Astrocyte of the cerebellum (primary cell): ENCODE data around the gene TMEM185A.
"Not testable (repeated sequence)": the region's sequence is repeated elsewhere in the genome, so short reads cannot be mapped to it uniquely, and the experiment has no call there.

Experiments used
- DNase-seq: peaks from one replicate; pipeline ENCODE4 v3.0.0-alpha.2; 2011; ENCODE audit warnings: low read depth
- H3K4me3 ChIP-seq: 2 replicates; pipeline ENCODE4 v1.5.1; 2011; ENCODE audit warnings: mild to moderate bottlenecking, low read depth, low read length, moderate library complexity
- in situ Hi-C: cut with HindIII; loops from 2 replicates; pipeline ENCODE4 v1.10.0; 2017; ENCODE audit warnings: low sequenced_read_pairs
- TF ChIP-seq, protein P1 (sequence below): IDR thresholded peaks from 2 replicates; pipeline ENCODE4 v1.5.1; 2012; ENCODE audit warnings: low read length, low read depth, moderate library complexity, mild to moderate bottlenecking; ENCODE audit errors: missing control alignments

Gene TMEM185A

DNA sequence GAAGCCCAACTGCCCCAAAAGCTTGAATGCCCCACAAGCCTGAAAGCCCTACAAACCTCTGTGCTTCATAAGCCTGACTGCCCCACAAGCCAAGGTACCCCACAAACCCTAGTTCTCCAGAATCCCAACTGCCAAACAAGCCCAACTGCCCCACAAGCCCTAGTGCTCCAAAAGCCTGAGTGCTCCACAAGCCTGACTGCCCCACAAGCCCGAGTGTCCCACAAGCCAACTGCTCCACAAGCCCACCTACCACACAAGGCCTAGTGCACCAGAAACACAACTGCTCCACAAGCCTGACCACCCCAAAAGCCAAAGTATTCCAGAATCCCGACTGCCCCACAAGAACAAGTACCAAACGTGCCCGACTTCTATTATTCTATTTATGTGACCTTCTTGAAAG, 68.2 kb downstream of the TMEM185A start:
- in situ Hi-C loops, result no loop called here
- H3K4me3 ChIP-seq, result no peak overlapping the region
- TF ChIP-seq, protein P1, sequence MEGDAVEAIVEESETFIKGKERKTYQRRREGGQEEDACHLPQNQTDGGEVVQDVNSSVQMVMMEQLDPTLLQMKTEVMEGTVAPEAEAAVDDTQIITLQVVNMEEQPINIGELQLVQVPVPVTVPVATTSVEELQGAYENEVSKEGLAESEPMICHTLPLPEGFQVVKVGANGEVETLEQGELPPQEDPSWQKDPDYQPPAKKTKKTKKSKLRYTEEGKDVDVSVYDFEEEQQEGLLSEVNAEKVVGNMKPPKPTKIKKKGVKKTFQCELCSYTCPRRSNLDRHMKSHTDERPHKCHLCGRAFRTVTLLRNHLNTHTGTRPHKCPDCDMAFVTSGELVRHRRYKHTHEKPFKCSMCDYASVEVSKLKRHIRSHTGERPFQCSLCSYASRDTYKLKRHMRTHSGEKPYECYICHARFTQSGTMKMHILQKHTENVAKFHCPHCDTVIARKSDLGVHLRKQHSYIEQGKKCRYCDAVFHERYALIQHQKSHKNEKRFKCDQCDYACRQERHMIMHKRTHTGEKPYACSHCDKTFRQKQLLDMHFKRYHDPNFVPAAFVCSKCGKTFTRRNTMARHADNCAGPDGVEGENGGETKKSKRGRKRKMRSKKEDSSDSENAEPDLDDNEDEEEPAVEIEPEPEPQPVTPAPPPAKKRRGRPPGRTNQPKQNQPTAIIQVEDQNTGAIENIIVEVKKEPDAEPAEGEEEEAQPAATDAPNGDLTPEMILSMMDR, result no peak
- no peak for DNase-seq

DNA sequence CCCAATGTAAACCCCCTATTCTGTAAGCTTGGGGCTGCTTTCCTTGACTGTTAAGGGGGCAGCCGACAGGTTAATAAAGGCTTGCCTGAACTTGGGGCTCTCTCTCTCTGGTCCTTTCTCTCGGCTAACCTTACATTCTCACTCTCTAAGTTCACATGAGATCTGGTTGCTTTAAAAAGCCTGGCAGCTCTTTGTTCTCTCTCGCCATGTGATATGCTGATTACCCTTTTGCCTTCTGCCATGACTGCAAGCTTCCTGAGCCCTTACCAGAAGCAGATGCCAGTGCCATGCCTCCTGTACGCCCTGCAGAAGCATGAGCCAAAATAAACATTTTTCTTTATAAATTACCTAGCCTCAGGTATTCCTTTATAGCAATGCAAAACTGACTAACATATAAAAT, 76.3 kb downstream of the TMEM185A start:
- DNase-seq, in situ Hi-C loops, H3K4me3 ChIP-seq: not testable (repeated sequence)

DNA sequence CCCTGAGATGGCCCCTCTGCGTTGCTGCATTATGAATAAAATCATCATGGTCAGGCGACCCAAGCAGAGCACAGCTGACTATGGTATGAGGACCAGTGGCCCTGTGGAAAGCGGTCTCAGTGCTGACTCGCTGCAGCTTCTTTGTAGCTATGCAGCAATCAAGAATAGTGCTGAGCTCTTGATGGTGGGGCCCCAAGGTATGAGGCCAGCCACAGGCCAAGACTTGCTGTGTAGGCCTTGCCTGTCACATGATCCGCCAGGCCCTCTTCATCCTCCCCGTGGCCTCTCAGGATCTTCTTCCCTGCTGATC, 79.7 kb downstream of the TMEM185A start:
- H3K4me3 ChIP-seq, in situ Hi-C loops, DNase-seq: not testable (repeated sequence)

DNA sequence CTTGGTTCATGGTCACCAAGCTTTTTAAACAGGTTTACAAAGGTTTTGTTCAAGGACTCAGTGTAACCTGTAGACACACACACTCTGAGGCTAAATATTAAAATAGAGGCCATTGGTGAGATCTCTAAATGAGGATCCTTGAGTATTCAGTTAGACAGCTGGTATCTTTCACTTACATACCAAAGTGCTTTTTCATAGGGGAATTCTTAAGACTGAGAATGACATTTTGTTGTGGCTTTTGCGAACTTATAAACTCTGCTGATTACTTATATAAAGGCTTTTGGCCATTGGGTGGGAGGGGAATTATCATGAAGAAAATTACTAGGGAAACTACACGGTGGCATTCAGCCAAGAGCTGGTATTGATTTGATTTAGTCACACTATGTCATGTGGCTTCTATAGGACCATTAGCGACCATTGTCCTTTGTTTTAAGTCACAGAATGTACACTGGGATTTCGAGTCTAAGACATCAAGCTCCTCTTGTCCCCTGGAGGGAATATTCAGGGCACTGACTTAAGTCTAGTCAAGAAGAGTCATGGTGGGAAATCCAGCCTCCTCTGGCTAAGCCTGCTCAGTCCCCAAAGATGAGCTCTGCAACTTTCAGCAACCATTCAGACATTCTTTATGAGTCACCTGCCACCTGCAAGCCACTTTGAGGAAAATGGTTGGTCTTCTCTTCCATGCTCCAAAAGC, 80.2 kb downstream of the TMEM185A start:
- DNase-seq, in situ Hi-C loops, H3K4me3 ChIP-seq: not testable (repeated sequence)

DNA sequence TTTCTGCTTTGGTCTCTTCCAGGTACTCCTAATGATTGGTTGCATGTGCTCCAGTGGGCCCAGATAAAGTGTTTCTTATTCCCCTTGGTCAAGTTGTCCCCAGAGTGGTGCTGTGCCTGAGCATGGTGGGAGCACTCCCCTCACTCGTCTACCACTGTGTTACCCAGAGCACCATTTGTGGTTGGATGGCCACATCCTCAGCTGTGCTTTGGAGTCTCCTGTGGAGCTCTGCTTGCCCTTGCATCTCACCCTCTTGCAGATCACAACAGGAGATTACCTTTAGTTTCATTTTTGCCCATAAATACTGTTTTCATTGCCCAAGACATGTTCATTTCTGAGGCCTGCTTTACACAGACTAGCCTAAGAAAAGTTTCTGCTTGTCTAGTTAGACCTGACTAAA, 81.1 kb downstream of the TMEM185A start:
- H3K4me3 ChIP-seq, in situ Hi-C loops, DNase-seq: not testable (repeated sequence)

DNA sequence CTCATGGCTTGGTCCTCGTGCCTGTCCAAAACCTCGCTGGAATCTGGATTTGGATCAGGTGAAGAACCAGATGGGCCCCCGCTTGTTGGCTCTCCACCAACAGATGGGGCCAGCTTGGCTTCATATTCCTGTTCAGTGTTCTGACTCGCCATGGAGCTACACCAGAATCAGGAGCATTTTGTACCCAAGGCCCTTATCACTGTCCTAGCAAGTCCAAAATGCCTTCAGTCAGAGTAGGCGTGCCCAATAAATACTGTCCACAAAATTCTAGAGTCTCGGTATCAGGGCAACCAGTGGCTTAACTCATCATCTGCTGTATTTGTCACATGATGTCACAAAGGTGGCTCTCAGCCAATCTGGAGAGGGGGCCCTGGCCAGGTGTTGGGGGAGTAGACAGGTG, 81.9 kb downstream of the TMEM185A start, which contains the start of gene HSFX3:
HSFX3 (minus strand) TSS at position 224 of the 400 bp plus-strand sequence; CDS start at position 152, 72 bp downstream.
- in situ Hi-C loops, H3K4me3 ChIP-seq, DNase-seq: not testable (repeated sequence)

DNA sequence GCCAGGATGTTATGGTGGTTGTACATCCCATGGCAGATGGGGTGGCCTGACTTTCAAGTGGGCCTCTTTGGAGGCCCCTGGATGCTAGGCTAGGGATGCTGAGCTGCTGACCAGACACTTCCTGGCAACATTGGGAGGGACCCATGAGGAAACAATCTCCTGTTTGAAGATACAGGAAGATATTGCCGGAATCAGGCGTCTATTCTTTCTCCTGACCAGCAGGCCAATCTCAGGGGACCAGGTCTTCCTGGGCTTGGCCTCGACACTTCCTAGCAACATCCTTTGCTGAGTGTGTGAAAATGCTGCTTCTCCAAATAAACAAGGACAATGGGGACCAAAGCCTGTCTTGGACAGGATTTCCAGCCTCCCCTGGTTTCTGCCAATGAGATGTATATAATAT, 83.8 kb downstream of the TMEM185A start:
- H3K4me3 ChIP-seq, in situ Hi-C loops, DNase-seq: not testable (repeated sequence)

DNA sequence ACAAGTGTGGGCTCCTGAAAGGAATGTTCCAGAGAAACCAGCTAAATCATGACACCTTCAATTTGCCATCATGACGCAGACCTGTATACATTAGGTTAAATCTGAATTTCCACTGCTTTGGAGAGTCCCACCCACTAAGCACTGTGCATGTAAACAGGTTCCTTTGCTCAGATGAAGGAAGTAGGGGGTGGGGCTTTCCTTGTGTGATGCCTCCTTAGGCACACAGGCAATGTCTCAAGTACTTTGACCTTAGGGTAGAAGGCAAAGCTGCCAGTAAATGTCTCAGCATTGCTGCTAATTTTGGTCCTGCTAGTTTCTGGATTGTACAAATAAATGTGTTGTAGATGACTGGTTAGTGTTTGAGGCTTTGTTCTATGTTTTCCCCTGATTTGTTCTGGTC, 84.6 kb downstream of the TMEM185A start:
- DNase-seq, H3K4me3 ChIP-seq, in situ Hi-C loops: not testable (repeated sequence)
